GM18498 (cell line): ENCODE measurements around the gene HTD2.

Experiments used
- ATAC-seq: cut with Tn5 transposase; IDR thresholded peaks from one replicate; pipeline ENCODE4 v1.9.1; 2021; ENCODE audit warnings: mild to moderate bottlenecking, moderate library complexity; ENCODE audit not compliant: unreplicated experiment

Gene HTD2

DNA sequence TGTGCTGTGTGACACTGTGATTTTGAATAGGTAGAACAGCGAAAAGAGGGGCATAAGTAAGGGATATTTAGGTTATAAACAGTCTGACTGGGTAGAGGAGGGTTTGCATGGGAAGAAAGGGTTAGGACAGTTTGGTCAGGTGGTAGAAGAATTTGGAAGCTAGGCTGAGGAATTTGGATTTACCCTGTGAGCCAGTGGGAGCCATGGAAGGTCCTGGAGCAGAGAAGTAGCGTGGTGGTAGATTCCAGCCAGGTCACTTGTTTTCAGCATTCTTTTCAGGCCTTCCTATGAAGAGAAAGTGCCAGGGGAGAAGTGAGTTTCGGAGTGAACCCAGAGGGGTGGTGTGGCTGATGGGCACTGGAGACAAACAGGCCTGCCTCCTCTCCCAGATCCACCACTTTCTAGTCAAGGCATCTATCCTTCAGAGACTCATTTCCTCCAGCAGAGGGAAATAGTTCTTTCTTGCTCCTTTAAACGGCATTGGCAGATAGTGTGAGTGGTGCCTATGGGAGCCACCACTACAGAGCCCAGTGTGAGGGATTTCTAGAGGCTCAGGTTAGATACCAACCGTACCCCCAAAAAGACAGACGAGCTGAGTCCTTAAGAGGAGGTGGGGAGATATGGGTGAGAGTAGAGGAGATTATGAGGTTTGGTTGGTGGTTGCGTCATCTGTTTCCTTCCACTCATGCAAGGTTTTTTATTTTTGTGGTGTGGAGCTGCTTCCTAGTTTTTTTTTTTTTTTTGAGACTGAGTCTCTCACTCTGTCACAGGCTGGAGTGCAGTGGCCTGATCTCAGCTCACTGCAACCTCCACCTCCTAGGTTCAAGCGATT lies 47.6 kb downstream of the HTD2 start:
- no peak for ATAC-seq

DNA sequence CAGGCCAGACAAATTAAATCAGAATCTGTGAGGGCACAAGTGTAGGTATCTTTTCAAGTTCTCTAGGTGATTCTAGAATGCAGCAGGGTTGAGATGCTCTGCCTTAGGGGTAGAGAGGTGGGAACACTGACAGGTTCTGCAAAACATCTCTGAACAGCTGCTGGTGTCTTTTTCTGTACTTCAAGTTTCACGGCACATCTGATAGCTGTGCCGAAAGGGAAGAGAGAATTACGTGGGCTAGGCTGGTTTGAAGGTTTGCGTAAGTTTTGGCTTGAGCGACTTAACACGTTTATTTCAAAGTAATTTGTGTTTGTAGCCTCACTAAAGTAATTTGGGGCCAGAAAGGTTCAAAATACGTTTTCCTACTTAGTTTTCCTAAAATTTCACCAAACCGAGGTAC lies 48.9 kb downstream of the HTD2 start:
- peak; percentile 67 for ATAC-seq

- ATAC-seq: no peak
Measured at GRCh38 chr3:58356054-58356453, 49.7 kb downstream of the HTD2 start.

DNA sequence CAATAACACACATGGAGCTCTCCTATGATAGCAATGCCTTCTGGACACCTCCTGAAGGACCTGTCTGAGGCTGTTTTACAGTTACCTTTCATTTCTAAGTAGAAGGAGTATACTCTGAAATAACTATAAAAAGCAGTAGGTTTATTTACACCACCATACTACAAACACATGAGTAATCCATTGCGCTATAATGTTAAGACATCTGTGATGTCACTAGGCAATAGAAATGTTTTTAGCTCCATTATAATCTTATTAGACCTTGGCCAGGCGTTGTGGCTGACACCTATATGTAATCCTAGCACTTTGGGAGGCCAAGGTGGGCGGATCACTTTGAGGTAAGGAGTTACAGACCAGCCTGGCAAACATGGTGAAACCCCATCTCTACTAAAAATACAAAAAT lies 51.1 kb downstream of the HTD2 start:
- ATAC-seq: no peak

DNA sequence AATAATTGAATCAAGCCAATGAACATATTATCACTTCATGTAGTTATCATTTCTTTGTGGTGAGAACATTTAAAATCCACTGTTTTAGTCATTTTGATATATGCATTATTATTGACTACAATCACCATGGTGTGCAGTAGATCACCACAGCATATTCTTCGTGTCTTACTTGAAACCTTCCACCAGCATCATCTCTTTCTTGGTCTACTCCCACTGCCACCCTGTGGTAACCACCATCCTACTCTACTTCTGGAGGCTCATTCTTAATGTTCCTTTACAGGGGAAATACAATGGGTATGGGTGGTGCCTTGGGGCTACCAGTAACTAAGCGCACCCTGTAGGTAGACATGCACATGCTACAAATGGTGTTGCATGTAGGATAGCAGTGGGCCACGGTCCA lies 51.8 kb downstream of the HTD2 start:
- no peak for ATAC-seq

- no peak for ATAC-seq
Measured at GRCh38 chr3:58358808-58359207, 52.5 kb downstream of the HTD2 start.

DNA sequence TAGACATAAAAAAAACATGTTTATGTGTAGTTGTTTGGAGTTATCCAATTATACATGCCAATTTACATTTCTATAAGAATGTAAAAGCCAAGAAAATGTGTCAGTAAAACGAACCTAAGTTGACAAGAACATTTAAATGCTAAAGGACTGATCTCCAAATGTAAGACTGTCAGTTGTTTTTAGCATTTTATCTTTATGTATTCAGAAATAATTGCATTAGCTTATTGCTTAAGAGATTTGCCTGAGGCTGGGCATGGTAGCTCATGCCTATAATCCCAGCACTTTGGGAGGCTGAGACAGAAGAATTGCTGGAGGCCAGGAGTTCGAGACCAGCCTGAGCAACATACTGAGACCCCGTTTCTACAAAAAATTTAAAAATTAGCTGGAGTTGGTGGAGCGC lies 53.3 kb downstream of the HTD2 start:
- ATAC-seq: no peak

- ATAC-seq: no peak
Measured at GRCh38 chr3:58361866-58362265, 55.5 kb downstream of the HTD2 start.

GRCh38 chr3:58366699-58367098 lies 60.4 kb downstream of the HTD2 start:
- ATAC-seq: no peak

GRCh38 chr3:58369038-58369437 lies 62.7 kb downstream of the HTD2 start:
- no peak for ATAC-seq
